OCI-LY7 (cell line): Measurements from ENCODE around the gene ACACA.

Experiments used
- EZH2phosphoT487 ChIP-seq: fragments of 200-600 bp; sonication (generic); IDR thresholded peaks from 2 replicates; pipeline ENCODE4 v1.6.1; 2018; ENCODE audit warnings: low read depth, borderline replicate concordance, mild to moderate bottlenecking, mixed run types, antibody characterized with exemption, low read length, moderate library complexity, mixed read lengths
- TF ChIP-seq, protein P1 (sequence below): fragments of 200-600 bp; sonication (generic); conservative IDR thresholded peaks from 2 replicates; pipeline ENCODE4 v1.5.1; 2014; ENCODE audit warnings: mild to moderate bottlenecking, antibody characterized with exemption, low read length, moderate library complexity, mixed read lengths

- TF ChIP-seq, protein P1, sequence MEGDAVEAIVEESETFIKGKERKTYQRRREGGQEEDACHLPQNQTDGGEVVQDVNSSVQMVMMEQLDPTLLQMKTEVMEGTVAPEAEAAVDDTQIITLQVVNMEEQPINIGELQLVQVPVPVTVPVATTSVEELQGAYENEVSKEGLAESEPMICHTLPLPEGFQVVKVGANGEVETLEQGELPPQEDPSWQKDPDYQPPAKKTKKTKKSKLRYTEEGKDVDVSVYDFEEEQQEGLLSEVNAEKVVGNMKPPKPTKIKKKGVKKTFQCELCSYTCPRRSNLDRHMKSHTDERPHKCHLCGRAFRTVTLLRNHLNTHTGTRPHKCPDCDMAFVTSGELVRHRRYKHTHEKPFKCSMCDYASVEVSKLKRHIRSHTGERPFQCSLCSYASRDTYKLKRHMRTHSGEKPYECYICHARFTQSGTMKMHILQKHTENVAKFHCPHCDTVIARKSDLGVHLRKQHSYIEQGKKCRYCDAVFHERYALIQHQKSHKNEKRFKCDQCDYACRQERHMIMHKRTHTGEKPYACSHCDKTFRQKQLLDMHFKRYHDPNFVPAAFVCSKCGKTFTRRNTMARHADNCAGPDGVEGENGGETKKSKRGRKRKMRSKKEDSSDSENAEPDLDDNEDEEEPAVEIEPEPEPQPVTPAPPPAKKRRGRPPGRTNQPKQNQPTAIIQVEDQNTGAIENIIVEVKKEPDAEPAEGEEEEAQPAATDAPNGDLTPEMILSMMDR = no peak
- no peak for TF ChIP-seq EZH2phosphoT487
These were observed 355.7 kb downstream of the ACACA start for GRCh38 chr17:37050920-37051319.
